BLaER1 (cell line): ENCODE data around the gene EPHA3.

Experiments used
- H3K27ac ChIP-seq: shearing (Covaris generic); formaldehyde crosslinking; 2 replicates; pipeline ENCODE4 v1.8.1; 2022
- H3K27me3 ChIP-seq: shearing (Covaris generic); formaldehyde crosslinking; 2 replicates; pipeline ENCODE4 v1.8.1; 2022
- H3K36me3 ChIP-seq: shearing (Covaris generic); formaldehyde crosslinking; 2 replicates; pipeline ENCODE4 v1.8.1; 2022
- H3K4me1 ChIP-seq: shearing (Covaris generic); formaldehyde crosslinking; 2 replicates; pipeline ENCODE4 v1.8.1; 2022
- H3K4me2 ChIP-seq: shearing (Covaris generic); formaldehyde crosslinking; 2 replicates; pipeline ENCODE4 v1.8.1; 2022
- H3K4me3 ChIP-seq: shearing (Covaris generic); formaldehyde crosslinking; 2 replicates; pipeline ENCODE4 v1.8.1; 2022
- H3K9ac ChIP-seq: shearing (Covaris generic); formaldehyde crosslinking; 2 replicates; pipeline ENCODE4 v1.8.1; 2022
- H3K9me3 ChIP-seq: shearing (Covaris generic); formaldehyde crosslinking; 2 replicates; pipeline ENCODE4 v1.8.1; 2022
- H4K20me1 ChIP-seq: shearing (Covaris generic); formaldehyde crosslinking; 2 replicates; pipeline ENCODE4 v1.8.1; 2022
- Cebpa-rat ChIP-seq: shearing (Covaris generic); IDR thresholded peaks from 2 replicates; pipeline ENCODE4 v1.8.1; 2022

Gene EPHA3

DNA sequence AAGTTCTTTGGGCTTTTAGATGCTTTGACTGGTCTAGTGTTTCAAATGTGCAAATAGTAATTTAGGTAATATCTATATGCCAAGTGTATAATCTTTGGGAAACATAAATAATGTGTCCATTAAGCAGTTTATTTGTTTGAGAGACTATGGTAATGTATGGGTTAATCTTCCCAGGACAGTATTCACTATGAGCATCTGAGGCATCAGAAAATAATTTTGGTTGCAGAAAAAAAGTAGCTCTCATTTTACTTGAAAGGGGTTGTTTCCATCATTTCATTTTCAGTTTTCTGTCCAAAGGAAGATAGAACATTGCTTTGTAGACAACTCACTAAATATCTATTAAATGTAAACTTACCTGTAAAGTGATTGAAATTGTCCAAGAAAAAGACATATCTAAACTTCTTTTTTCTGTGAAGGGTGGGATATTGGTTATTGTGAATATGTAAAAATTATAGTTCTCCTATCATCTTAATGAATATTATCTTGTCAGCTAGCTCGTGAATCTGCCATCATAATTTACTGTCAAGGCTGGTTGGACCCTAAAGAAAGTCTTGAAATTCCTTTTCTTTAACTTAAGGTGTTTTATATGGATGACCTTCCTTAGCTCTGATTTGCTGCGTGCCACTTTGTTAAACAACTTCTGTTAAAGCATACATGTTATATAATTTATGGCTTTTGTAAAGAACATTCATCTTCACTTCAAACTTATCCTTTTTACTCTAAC, 108.8 kb downstream of the EPHA3 start:
- H3K4me3 ChIP-seq: no peak overlapping the region
- no peak for TF ChIP-seq Cebpa-rat
- peaks cover 82% of the 10 kb centered on the region; the same call in 1 of the 2 replicates for H4K20me1 ChIP-seq
- H3K4me1 ChIP-seq: no peaks in the 10 kb centered on the region
- no peak overlapping the region for H3K4me2 ChIP-seq
- H3K27ac ChIP-seq: no peak overlapping the region
- no peaks in the 10 kb centered on the region for H3K9me3 ChIP-seq
- H3K36me3 ChIP-seq: peaks cover 29% of the 10 kb centered on the region
- H3K27me3 ChIP-seq: no peaks in the 10 kb centered on the region
- no peak overlapping the region for H3K9ac ChIP-seq

DNA sequence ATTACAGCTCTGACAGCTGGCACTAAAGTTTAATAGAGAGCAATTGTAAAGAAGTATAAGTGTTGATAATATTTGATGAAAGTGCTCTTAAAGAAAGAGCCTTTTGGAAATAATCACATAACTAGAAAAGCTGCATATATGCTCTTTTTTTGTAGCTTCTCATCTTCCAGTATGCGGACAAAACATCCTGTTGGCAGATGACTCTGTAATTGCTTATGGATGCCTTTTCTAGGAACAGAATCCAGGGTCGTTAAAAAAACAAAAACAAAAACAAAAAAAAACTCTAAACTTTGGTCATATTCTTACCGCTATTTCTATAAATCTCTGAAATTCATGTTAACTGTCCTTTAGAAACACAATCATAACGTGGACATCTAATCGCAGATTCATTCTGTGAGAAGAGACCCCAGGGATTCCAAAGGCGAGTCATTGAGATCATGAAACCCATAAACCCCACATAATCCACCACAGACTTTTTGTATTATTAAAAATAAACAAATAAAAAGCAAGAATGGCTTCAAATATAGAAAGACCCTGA, 109.8 kb downstream of the EPHA3 start:
- no peak overlapping the region for H3K4me3 ChIP-seq
- no peak overlapping the region for H3K9ac ChIP-seq
- H3K4me2 ChIP-seq: no peak overlapping the region
- H3K9me3 ChIP-seq: no peaks in the 10 kb centered on the region
- H4K20me1 ChIP-seq: peaks cover 80% of the 10 kb centered on the region; the same call in 1 of the 2 replicates
- H3K27ac ChIP-seq: no peak overlapping the region
- no peaks in the 10 kb centered on the region for H3K27me3 ChIP-seq
- H3K36me3 ChIP-seq: peaks cover 36% of the 10 kb centered on the region
- no peaks in the 10 kb centered on the region for H3K4me1 ChIP-seq
- no peak for TF ChIP-seq Cebpa-rat

DNA sequence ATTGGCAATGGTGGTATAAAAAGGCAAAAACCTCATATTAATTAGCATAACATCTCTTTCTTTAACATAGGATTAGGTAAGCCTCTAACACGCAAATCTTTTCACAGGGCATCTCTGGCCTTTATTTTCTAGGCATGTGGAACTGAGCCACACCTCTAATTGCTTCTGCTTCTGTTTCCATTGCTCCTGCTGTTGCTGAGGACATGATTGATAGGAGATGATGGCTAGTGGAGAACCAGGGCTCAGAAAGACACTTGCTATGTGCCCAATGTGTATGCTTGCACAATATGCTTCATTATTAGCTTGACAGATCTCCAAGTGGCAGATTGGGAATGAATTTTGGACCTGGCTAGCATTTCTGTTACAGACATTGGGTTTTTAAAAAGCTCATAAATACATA, 114.5 kb downstream of the EPHA3 start:
- Histone ChIP-seq H3K4me3 (no peak overlapping the region), H3K9ac (no peak overlapping the region), H4K20me1 (peaks cover 69% of the 10 kb centered on the region; the same call in 1 of the 2 replicates), H3K36me3 (peaks cover 28% of the 10 kb centered on the region), H3K9me3 (no peaks in the 10 kb centered on the region), H3K27me3 (no peaks in the 10 kb centered on the region), H3K27ac (no peak overlapping the region), H3K4me2 (no peak overlapping the region), H3K4me1 (0 out of 2 replicates have a peak, but pooled peaks cover 7% of the 10 kb centered on the region)
- TF ChIP-seq Cebpa-rat: no peak

DNA sequence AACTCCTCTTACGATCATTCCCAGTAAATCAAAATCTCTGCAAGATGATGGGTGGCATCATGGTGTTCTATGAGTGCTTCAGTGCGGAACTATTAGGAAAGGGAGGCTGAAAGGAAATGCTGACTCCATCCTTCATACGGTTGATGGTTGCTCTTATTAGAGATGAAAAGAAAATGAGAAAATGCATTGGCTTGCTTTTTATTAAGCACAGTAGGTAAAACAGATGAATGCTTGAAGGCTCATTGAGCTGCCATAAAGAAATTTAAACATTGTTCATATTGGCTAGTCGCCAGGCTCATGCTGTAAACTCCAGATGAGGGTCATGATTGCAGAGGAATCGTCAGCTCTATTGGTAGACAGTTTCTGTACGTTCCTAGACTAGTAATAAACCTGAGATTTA, 115.8 kb downstream of the EPHA3 start:
- Histone ChIP-seq H4K20me1 (peaks cover 72% of the 10 kb centered on the region; the same call in 1 of the 2 replicates), H3K9ac (no peak overlapping the region), H3K4me3 (no peak overlapping the region), H3K4me2 (no peak overlapping the region), H3K27ac (no peak overlapping the region), H3K9me3 (no peaks in the 10 kb centered on the region), H3K4me1 (0 out of 2 replicates have a peak, but pooled peaks cover 7% of the 10 kb centered on the region), H3K36me3 (peaks cover 22% of the 10 kb centered on the region), H3K27me3 (no peaks in the 10 kb centered on the region)
- no peak for TF ChIP-seq Cebpa-rat

DNA sequence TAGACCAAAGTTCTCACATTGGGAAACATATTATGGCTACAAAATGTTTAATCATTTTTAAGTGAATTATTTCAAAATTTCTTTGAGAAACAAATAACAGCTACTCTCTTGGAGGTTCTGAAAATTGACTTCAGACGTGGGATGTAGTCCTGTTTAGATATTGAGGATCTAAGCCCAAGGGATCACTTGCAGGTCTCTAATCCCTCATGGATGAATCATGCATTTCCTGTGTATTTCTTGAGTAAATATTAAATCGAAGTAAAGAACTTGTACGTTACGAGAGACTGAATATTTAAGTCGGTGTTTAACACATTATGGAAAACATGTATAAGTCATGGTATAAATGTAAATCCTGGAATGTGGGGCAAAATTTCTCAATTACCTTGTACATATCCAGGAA, 119.8 kb downstream of the EPHA3 start:
- Histone ChIP-seq H3K36me3 (peaks cover 10% of the 10 kb centered on the region; the same call in 1 of the 2 replicates), H3K4me2 (no peak overlapping the region), H4K20me1 (peaks cover 68% of the 10 kb centered on the region; the same call in 1 of the 2 replicates), H3K4me1 (0 out of 2 replicates have a peak, but pooled peaks cover 7% of the 10 kb centered on the region), H3K27me3 (no peaks in the 10 kb centered on the region), H3K9me3 (no peaks in the 10 kb centered on the region), H3K9ac (no peak overlapping the region), H3K27ac (no peak overlapping the region), H3K4me3 (no peak overlapping the region)
- TF ChIP-seq Cebpa-rat: no peak

DNA sequence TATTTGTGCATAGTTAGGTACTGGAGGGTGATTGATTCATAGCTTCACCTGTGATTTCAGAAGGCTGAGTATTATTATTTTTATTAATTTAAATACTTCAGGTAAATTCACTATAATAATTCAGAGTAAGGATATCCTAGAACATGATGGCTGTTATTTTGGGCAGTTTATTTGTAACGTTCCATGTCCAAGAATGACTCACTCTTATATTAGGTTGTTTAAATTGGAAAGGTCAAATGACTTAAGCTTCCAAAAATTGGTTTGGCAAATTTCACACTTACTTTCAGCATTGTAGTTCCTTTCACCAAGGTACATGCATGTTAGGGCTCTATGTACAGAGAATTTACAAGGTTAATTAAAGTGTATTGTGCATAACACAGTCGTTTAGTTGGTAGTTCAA, 120.2 kb downstream of the EPHA3 start:
- H3K36me3 ChIP-seq: peaks cover 11% of the 10 kb centered on the region; the same call in 1 of the 2 replicates
- no peak overlapping the region for H3K4me2 ChIP-seq
- H3K9ac ChIP-seq: no peak overlapping the region
- H3K4me3 ChIP-seq: no peak overlapping the region
- H3K4me1 ChIP-seq: 0 out of 2 replicates have a peak, but pooled peaks cover 7% of the 10 kb centered on the region
- no peaks in the 10 kb centered on the region for H3K9me3 ChIP-seq
- no peak for TF ChIP-seq Cebpa-rat
- H3K27ac ChIP-seq: no peak overlapping the region
- no peaks in the 10 kb centered on the region for H3K27me3 ChIP-seq
- H4K20me1 ChIP-seq: peaks cover 71% of the 10 kb centered on the region; the same call in 1 of the 2 replicates

DNA sequence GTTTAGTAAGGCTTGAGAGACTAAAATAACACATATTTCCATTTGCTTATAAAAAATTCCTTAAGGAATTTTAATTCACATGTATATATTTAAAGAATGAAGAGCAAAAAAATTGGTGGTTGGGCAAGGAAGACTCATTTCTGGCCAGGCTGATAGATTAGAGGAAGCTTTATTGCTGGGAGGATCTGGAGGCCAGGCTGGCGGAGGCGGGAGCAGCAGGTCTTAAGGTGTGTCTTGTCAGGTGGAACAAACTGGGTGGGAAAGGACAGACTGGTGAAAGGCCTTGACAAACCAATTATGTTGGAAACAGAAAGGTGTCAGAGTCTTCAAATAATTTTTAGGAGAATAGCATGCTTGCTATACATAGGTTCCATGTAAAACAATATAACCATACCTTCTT, 124.7 kb downstream of the EPHA3 start:
- H3K4me3 ChIP-seq: no peak overlapping the region
- no peaks in the 10 kb centered on the region for H3K4me1 ChIP-seq
- no peak for TF ChIP-seq Cebpa-rat
- no peak overlapping the region for H3K4me2 ChIP-seq
- no peaks in the 10 kb centered on the region for H3K9me3 ChIP-seq
- peaks cover 10% of the 10 kb centered on the region; the same call in 1 of the 2 replicates for H3K36me3 ChIP-seq
- H4K20me1 ChIP-seq: peaks cover 48% of the 10 kb centered on the region; the same call in 1 of the 2 replicates
- H3K27me3 ChIP-seq: no peaks in the 10 kb centered on the region
- H3K9ac ChIP-seq: no peak overlapping the region
- no peak overlapping the region for H3K27ac ChIP-seq

DNA sequence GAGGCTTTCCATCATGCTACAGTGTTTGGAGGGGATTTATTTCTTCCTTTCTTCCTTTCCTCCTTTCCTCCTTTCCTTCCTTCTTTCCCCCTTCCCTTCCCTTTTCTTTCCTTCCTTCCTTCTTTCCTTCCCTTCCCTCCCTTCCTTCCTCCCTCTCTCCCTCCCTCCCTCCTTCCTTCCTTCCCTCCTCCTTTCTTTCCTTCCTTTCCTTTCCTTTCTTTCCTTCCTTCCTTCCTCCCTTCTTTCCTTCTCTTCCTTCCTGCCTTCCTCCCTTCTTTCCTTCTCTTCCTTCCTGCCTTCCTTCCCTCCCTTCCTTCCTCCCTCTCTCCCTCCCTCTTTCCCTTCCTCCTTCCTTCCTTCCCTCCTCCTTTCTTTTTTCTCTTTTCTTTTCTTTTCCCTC, 127.2 kb downstream of the EPHA3 start:
- Histone ChIP-seq H3K27ac (no peak overlapping the region), H4K20me1 (peaks cover 36% of the 10 kb centered on the region; the same call in 1 of the 2 replicates), H3K9ac (no peak overlapping the region), H3K9me3 (no peaks in the 10 kb centered on the region), H3K4me3 (no peak overlapping the region), H3K4me1 (no peaks in the 10 kb centered on the region), H3K36me3 (peaks cover 11% of the 10 kb centered on the region; the same call in 1 of the 2 replicates), H3K27me3 (no peaks in the 10 kb centered on the region), H3K4me2 (no peak overlapping the region)
- TF ChIP-seq Cebpa-rat: no peak

DNA sequence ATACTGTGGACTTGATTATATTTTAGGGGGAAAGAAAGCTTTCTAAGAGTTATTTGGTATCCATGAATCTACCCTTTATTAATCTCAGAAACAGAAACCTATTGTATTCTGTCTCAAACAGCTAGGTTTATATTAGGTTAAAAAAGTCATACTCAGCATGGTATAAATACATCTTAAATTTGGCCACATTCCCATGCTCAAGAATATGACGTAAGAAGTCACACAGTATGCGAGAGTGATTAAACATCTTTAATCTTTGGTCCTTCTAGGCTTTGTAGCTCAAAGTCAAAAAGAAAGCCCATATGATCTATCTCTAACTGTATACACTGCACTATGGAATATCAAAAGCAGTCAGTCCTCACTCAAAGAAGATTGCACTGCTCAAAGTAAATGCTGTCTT, 131.4 kb downstream of the EPHA3 start:
- no peak overlapping the region for H3K27ac ChIP-seq
- TF ChIP-seq Cebpa-rat: no peak
- H3K9ac ChIP-seq: no peak overlapping the region
- no peak overlapping the region for H3K4me2 ChIP-seq
- no peaks in the 10 kb centered on the region for H3K27me3 ChIP-seq
- H3K9me3 ChIP-seq: no peaks in the 10 kb centered on the region
- H4K20me1 ChIP-seq: peaks cover 11% of the 10 kb centered on the region; the same call in 1 of the 2 replicates
- H3K4me1 ChIP-seq: no peaks in the 10 kb centered on the region
- no peak overlapping the region for H3K4me3 ChIP-seq
- H3K36me3 ChIP-seq: peaks cover 10% of the 10 kb centered on the region; the same call in 1 of the 2 replicates

DNA sequence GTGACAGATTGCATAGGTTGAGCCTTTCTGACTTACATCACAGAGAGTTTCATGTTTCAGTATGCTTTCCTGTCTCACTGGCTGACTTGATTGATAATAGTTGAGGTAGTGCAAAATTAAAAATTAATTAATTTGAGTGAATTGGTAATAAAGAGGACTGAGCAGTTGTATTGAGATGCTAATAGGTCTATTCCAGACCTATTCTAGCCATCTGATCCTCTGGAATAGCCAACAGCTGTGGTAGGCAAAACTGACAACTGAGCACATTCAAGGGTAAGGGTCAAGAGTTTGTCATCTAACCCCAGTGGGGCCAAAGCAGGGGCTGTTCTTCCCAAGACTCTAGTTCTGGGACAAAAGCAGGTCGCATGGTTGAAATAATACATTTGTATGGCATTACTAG, 132.4 kb downstream of the EPHA3 start:
- Histone ChIP-seq H4K20me1 (peaks cover 14% of the 10 kb centered on the region; the same call in 1 of the 2 replicates), H3K36me3 (peaks cover 10% of the 10 kb centered on the region; the same call in 1 of the 2 replicates), H3K4me3 (no peak overlapping the region), H3K4me2 (no peak overlapping the region), H3K27ac (no peak overlapping the region), H3K4me1 (no peaks in the 10 kb centered on the region), H3K9me3 (no peaks in the 10 kb centered on the region), H3K27me3 (no peaks in the 10 kb centered on the region), H3K9ac (no peak overlapping the region)
- no peak for TF ChIP-seq Cebpa-rat
